SJCRH30 (cell line): Measurements from ENCODE around the gene ACSS3. TPM values are rescaled to one million over a fixed set of nuclear protein-coding genes. Genes with fewer than 3 reads are reported as not detected.
A peak's percentile ranks its signal among the peaks of the same experiment; 100 is the strongest.
"Not testable (repeated sequence)": the region's sequence is repeated elsewhere in the genome, so short reads cannot be mapped to it uniquely, and the experiment has no call there.

ENCODE experiments used
- DNase-seq, 2 experiments: peaks; one replicate each; pipeline ENCODE4 v3.0.0-alpha.2; 2015 to 2020
- H3K27ac ChIP-seq: fragments of 250-450 bp; sonication (Bioruptor Pico); 2 replicates; pipeline ENCODE4 v1.5.1; 2020; ENCODE audit warnings: mild to moderate bottlenecking, moderate library complexity
- H3K27me3 ChIP-seq: fragments of 250-450 bp; sonication (Bioruptor Pico); 2 replicates; pipeline ENCODE4 v1.5.1; 2020; ENCODE audit warnings: mild to moderate bottlenecking, moderate library complexity
- H3K36me3 ChIP-seq: fragments of 250-450 bp; sonication (Bioruptor Pico); 2 replicates; pipeline ENCODE4 v1.5.1; 2020; ENCODE audit warnings: mild to moderate bottlenecking, moderate library complexity
- H3K4me1 ChIP-seq: fragments of 250-450 bp; sonication (Bioruptor Pico); 2 replicates; pipeline ENCODE4 v1.5.1; 2020; ENCODE audit warnings: mild to moderate bottlenecking, moderate library complexity
- H3K4me3 ChIP-seq: fragments of 250-450 bp; sonication (Bioruptor Pico); 2 replicates; pipeline ENCODE4 v1.5.1; 2020; ENCODE audit warnings: mild to moderate bottlenecking, moderate library complexity
- H3K9me3 ChIP-seq: fragments of 250-450 bp; sonication (Bioruptor Pico); replicated peaks from 2 replicates; pipeline ENCODE4 v1.5.1; 2020; ENCODE audit warnings: mild to moderate bottlenecking, moderate library complexity
- total RNA-seq: library from RNA; depleted of rRNA; stranded (reverse); fragments of >200 nt; shearing (Covaris generic); gene quantifications from 2 replicates; pipeline ENCODE4 v1.2.3, GENCODE V29; 2014; rRNA removed

Gene ACSS3
- total RNA-seq, result 19.5 and 24.4 TPM in 2 replicates

- H3K27me3 ChIP-seq, result no peaks in the 10 kb centered on the region
- H3K36me3 ChIP-seq, result no peaks in the 10 kb centered on the region
- H3K9me3 ChIP-seq, result no peaks in the 10 kb centered on the region
- H3K4me1 ChIP-seq, result peaks cover 7% of the 10 kb centered on the region; the same call in 1 of the 2 replicates
- H3K27ac ChIP-seq, result peak within 1 kb of the TSS; percentile 58
- H3K4me3 ChIP-seq, result peak within 1 kb of the TSS; percentile 92
- DNase-seq, result peak; percentile 71 to 81
These were observed at the start of gene ACSS3 for GRCh38 chr12:81077686-81078441. Gene ACSS3, plus strand, starts transcription at chr12:81078079. Its CDS starts 42 bp downstream, at chr12:81078121.

- H3K4me3 ChIP-seq, result no peak overlapping the region
- no peak for DNase-seq
- no peaks in the 10 kb centered on the region; the same call in 1 of the 2 replicates for H3K9me3 ChIP-seq
- no peaks in the 10 kb centered on the region for H3K27me3 ChIP-seq
- H3K27ac ChIP-seq, result no peak overlapping the region
- H3K4me1 ChIP-seq, result no peaks in the 10 kb centered on the region
- H3K36me3 ChIP-seq, result no peaks in the 10 kb centered on the region
These were observed 43.0 kb upstream of the ACSS3 start for GRCh38 chr12:81034926-81035325.

GRCh38 chr12:81039231-81039630 is 38.6 kb upstream of the ACSS3 start:
- H3K9me3 ChIP-seq, result no peaks in the 10 kb centered on the region
- no peaks in the 10 kb centered on the region for H3K27me3 ChIP-seq
- H3K27ac ChIP-seq, result no peak overlapping the region
- H3K36me3 ChIP-seq, result no peaks in the 10 kb centered on the region
- DNase-seq, result no peak
- no peaks in the 10 kb centered on the region for H3K4me1 ChIP-seq
- no peak overlapping the region for H3K4me3 ChIP-seq

GRCh38 chr12:81043979-81044740 is 33.7 kb upstream of the ACSS3 start:
- H3K27ac ChIP-seq, result no peak overlapping the region
- no peak overlapping the region for H3K4me3 ChIP-seq
- H3K27me3 ChIP-seq, result no peaks in the 10 kb centered on the region
- no peaks in the 10 kb centered on the region for H3K9me3 ChIP-seq
- no peaks in the 10 kb centered on the region for H3K36me3 ChIP-seq
- H3K4me1 ChIP-seq, result no peaks in the 10 kb centered on the region
- no peak for DNase-seq

- H3K4me1 ChIP-seq, H3K9me3 ChIP-seq, DNase-seq: not testable (repeated sequence)
These were observed 12.9 kb upstream of the ACSS3 start for GRCh38 chr12:81064971-81065370.

GRCh38 chr12:81070846-81071245 is 7.0 kb upstream of the ACSS3 start:
- no peaks in the 10 kb centered on the region for H3K36me3 ChIP-seq
- H3K4me1 ChIP-seq, result no peaks in the 10 kb centered on the region
- H3K27me3 ChIP-seq, result no peaks in the 10 kb centered on the region
- no peak for DNase-seq
- H3K4me3 ChIP-seq, result no peak overlapping the region
- no peak overlapping the region for H3K27ac ChIP-seq
- H3K9me3 ChIP-seq, result no peaks in the 10 kb centered on the region

More at GRCh38 chr12:81064971-81065370, 12.9 kb upstream of the ACSS3 start:
- not testable (repeated sequence) for H3K27me3 ChIP-seq, H3K4me3 ChIP-seq, H3K27ac ChIP-seq, H3K36me3 ChIP-seq

GRCh38 chr12:81075539-81075938 is 2.3 kb upstream of the ACSS3 start:
- Histone ChIP-seq H3K27me3 (no peaks in the 10 kb centered on the region), H3K9me3 (no peaks in the 10 kb centered on the region), H3K4me3 (no peak overlapping the region), H3K27ac (no peak overlapping the region), H3K36me3 (no peaks in the 10 kb centered on the region), H3K4me1 (peaks cover 7% of the 10 kb centered on the region; the same call in 1 of the 2 replicates)
- no peak for DNase-seq

GRCh38 chr12:81077329-81077685 is 572 bp upstream of the ACSS3 start:
- Histone ChIP-seq H3K4me1 (peaks cover 7% of the 10 kb centered on the region; the same call in 1 of the 2 replicates), H3K36me3 (no peaks in the 10 kb centered on the region), H3K4me3 (peak overlapping the region; percentile 92), H3K27me3 (no peaks in the 10 kb centered on the region), H3K27ac (peak overlapping the region; percentile 58), H3K9me3 (no peaks in the 10 kb centered on the region)
- peak; percentile 50 to 67 for DNase-seq

- Histone ChIP-seq H3K4me3 (peak overlapping the region; percentile 92), H3K27ac (peak overlapping the region; percentile 58), H3K9me3 (no peaks in the 10 kb centered on the region), H3K36me3 (no peaks in the 10 kb centered on the region), H3K4me1 (peaks cover 7% of the 10 kb centered on the region; the same call in 1 of the 2 replicates), H3K27me3 (no peaks in the 10 kb centered on the region)
- DNase-seq, result peak; percentile 55 to 63
These were observed 754 bp downstream of the ACSS3 start for GRCh38 chr12:81078469-81079196.

GRCh38 chr12:81079280-81080076 is 1.6 kb downstream of the ACSS3 start:
- Histone ChIP-seq H3K27me3 (no peaks in the 10 kb centered on the region), H3K36me3 (no peaks in the 10 kb centered on the region), H3K4me3 (peak overlapping the region; percentile 92), H3K27ac (no peak overlapping the region), H3K9me3 (no peaks in the 10 kb centered on the region), H3K4me1 (peaks cover 7% of the 10 kb centered on the region; the same call in 1 of the 2 replicates)
- DNase-seq, result peak in 1 of 2 experiments; percentile 9

- H3K4me3 ChIP-seq, result no peak overlapping the region
- H3K4me1 ChIP-seq, result peaks cover 7% of the 10 kb centered on the region; the same call in 1 of the 2 replicates
- no peak overlapping the region for H3K27ac ChIP-seq
- no peak for DNase-seq
- H3K27me3 ChIP-seq, result no peaks in the 10 kb centered on the region
- no peaks in the 10 kb centered on the region for H3K36me3 ChIP-seq
- H3K9me3 ChIP-seq, result no peaks in the 10 kb centered on the region
These were observed 2.6 kb downstream of the ACSS3 start for GRCh38 chr12:81080431-81080983.

GRCh38 chr12:81081726-81082125 is 3.8 kb downstream of the ACSS3 start:
- peaks cover 7% of the 10 kb centered on the region; the same call in 1 of the 2 replicates for H3K4me1 ChIP-seq
- H3K36me3 ChIP-seq, result no peaks in the 10 kb centered on the region
- H3K9me3 ChIP-seq, result no peaks in the 10 kb centered on the region
- DNase-seq, result no peak
- no peak overlapping the region for H3K27ac ChIP-seq
- no peak overlapping the region for H3K4me3 ChIP-seq
- H3K27me3 ChIP-seq, result no peaks in the 10 kb centered on the region

- no peaks in the 10 kb centered on the region for H3K27me3 ChIP-seq
- no peak overlapping the region for H3K4me3 ChIP-seq
- no peaks in the 10 kb centered on the region for H3K36me3 ChIP-seq
- no peak overlapping the region for H3K27ac ChIP-seq
- no peaks in the 10 kb centered on the region for H3K9me3 ChIP-seq
- peaks cover 3% of the 10 kb centered on the region; the same call in 1 of the 2 replicates for H3K4me1 ChIP-seq
- DNase-seq, result no peak
These were observed 5.1 kb downstream of the ACSS3 start for GRCh38 chr12:81083018-81083417.
